ENCODE results near the gene GRP.

DNA sequence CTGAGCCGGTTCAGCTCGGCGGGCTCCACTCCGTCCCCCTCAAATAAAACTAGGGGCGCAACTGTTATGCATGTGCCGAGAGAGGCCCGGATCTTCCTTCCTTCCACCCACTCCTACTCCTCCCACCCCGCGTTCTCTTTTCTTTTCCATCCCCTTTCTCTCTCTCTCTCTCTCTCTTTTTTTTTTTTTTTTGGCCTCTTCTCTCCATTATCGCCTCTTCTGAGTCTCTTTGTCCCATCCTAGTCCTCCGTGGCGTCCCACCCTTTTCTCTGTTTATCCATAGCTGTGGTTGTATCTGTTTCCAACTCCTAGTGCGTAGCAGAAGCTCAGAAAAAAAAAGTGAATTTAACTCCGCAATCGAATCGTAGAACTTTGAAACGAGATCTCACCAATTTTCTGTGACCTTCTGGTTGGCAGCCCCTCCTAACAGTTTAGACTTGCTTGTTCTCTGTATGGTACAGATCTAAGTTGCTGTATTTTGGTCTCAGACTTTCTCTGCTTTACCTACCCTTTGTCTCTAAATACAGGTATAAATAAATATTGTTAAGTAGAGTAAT, 49.7 kb downstream of the GRP start:
- no peak for TF ChIP-seq EZH2 (IDR thresholded peaks at IDR 0.05; ENCODE audit: insufficient read depth, low read length)
- TF ChIP-seq, protein P1, sequence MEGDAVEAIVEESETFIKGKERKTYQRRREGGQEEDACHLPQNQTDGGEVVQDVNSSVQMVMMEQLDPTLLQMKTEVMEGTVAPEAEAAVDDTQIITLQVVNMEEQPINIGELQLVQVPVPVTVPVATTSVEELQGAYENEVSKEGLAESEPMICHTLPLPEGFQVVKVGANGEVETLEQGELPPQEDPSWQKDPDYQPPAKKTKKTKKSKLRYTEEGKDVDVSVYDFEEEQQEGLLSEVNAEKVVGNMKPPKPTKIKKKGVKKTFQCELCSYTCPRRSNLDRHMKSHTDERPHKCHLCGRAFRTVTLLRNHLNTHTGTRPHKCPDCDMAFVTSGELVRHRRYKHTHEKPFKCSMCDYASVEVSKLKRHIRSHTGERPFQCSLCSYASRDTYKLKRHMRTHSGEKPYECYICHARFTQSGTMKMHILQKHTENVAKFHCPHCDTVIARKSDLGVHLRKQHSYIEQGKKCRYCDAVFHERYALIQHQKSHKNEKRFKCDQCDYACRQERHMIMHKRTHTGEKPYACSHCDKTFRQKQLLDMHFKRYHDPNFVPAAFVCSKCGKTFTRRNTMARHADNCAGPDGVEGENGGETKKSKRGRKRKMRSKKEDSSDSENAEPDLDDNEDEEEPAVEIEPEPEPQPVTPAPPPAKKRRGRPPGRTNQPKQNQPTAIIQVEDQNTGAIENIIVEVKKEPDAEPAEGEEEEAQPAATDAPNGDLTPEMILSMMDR (IDR thresholded peaks at IDR 0.05; ENCODE audit: insufficient read depth, low read depth, low read length): no peak

All from astrocyte (in vitro differentiated cells and primary cell).